GM19397 (cell line): ENCODE results near the gene SEMA6A.
A peak's percentile ranks its signal among the peaks of the same experiment; 100 is the strongest.

Experiments
- ATAC-seq: cut with Tn5 transposase; IDR thresholded peaks from one replicate; pipeline ENCODE4 v1.9.1; 2021; ENCODE audit warnings: mild to moderate bottlenecking, moderate library complexity; ENCODE audit not compliant: unreplicated experiment

Gene SEMA6A

GRCh38 chr5:116466727-116467464, 107.7 kb downstream of the SEMA6A start:
- ATAC-seq: no peak

GRCh38 chr5:116465411-116465810, 109.2 kb downstream of the SEMA6A start:
- ATAC-seq: no peak

- ATAC-seq: no peak
Measured at GRCh38 chr5:116464144-116464708, 110.4 kb downstream of the SEMA6A start.

- no peak for ATAC-seq
Measured at GRCh38 chr5:116462500-116462899, 112.1 kb downstream of the SEMA6A start.

DNA sequence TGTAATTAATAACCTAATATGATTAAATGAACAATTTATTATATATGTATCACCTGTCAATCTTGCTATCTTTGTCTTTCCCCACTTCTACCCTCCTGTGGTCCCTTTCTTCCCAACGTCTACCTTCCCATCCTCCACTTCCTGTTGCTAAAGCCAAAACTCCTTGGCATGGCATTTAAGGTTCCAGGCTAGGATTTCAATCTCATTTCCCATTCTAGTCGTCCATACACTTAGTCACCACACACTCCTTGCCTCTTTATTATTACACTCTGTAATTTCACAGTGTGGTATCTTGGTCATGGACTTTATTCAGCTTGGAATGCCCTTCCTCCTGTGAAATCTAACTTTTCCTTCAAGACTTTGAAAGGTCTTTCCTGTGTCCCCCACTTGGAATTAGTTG, 115.3 kb downstream of the SEMA6A start:
- no peak for ATAC-seq

- no peak for ATAC-seq
Measured at GRCh38 chr5:116457062-116457461, 117.6 kb downstream of the SEMA6A start.

DNA sequence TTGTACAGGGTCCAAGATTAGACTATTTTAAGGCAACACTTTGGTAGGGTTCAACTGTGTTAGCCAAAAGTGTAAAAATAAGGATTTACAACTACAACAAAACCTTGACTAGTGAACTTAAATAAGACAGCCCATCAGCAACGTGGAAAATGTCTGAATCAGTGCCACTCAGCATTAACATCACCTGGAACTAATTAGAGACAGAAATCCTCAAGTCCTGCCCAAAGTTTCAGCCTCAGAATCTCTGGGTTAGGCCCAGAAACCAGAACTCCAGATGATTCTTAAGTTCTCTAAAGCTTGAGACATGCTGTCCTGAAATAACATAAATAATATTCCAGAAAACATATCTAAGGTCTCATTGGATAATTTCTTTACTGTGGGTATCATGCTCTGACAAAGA, 118.6 kb downstream of the SEMA6A start:
- ATAC-seq: no peak

DNA sequence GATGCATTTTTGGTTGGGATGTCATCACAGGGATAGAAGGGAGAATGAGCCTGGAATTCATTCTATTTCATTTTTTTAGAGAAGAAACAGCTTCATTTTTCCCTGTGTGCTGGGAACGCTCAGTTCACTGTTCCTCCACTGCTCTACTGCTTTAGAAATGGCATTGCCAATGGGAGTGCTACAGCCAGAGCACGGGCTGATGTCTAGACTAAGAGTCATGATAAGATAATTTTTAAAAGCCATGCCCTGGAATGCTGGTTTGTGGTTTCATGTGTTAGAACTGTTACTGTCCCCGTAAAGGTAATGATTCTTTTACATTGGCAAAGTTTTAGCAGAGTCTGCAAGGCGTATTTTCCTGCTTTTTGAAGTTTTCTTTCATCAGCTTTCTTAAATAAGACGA, 119.6 kb downstream of the SEMA6A start:
- ATAC-seq: no peak

GRCh38 chr5:116454417-116454927, 120.2 kb downstream of the SEMA6A start:
- peak; percentile 99 for ATAC-seq

DNA sequence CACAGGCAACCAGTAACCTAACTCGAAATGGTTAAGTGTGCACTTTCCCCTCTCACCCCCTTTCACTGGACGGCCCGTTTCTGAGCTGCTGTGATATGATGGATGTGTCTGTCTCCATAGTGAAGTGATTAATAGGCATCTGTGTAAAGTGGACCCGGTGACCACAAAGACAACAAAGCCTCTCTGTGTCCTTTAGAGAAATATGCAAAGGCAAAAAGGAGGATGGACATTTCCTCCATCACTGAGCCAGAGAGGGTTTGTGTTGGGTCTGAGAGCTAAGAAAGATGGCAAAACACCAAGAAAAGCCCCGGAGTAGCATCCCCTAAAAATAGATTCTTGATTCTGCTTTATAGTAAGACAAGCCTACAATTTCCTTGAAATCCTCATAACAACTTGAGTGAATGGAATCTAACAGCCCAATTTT, 120.6 kb downstream of the SEMA6A start:
- peak; percentile 7 for ATAC-seq

- no peak for ATAC-seq
Measured at GRCh38 chr5:116452774-116453368, 121.8 kb downstream of the SEMA6A start.

DNA sequence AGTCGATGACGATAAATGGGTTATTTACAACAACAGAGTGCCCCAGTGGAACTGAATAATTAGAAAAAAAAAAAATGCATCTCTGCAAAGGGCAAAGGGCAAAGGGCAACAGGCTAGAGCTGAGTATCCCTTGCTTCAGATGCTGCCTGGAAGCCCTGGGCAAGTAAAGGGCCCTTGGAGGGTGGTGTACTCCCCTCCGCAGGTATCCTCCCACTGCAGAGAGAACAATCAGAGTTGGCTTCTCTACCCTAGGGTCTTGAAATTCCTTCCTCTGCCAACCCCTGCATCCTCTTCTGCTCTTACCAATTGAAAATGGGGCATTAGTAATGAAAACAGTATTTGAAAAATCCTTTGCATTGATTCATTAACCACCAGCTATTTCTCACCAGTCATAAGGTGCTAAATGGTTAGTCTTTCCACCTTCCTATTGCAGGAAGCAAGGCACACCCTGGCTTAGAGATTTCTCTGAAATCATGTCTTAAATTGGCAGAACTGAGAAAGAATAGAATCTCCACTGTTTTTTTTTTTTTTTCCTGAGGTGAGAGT, 122.6 kb downstream of the SEMA6A start:
- no peak for ATAC-seq

DNA sequence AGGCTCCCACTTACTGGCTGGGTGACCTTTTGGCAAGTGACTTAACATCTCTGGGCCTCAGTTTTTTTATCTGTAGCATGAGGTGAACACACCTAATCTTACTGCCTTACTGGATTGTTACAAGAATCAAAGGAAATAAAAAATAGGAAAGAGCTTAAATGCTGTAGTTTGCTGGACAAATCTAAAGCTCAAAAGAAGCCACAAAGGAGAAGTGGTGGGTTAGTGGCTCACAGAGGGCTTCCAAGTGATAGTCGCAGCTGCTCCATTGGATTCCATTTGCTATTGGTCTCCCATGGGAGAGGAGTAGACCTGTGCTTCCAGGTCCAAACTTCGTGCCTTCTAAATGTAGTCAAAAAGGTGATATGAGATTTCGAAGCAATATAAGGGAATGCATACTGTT, 123.6 kb downstream of the SEMA6A start:
- ATAC-seq: no peak

- no peak for ATAC-seq
Measured at GRCh38 chr5:116449458-116449857, 125.2 kb downstream of the SEMA6A start.

DNA sequence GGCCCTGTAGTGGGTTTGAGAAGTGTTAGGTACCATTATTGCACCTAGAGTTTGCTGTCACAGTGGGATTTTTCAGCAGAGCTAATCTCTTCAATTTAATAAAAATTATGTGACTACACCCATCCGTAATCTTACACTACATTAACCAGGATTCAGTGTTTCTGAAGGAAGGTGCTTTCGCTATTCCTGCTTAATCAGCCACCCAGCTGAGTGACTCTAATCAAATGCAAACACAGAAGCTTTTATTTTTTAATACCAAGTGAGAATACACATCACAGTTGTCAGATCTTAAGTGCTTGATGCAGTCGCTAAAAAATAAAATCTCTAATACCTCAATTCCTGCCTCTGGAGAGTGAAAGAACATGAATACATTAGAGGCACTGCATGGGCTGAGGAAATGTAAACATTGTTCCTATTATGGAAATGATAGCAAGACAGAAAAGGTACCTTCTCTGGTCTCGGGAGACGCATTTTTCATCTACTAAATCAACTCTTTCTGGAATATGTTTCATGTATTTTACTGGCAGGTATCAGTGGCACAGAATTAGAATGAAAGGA, 125.7 kb downstream of the SEMA6A start:
- ATAC-seq: no peak

- ATAC-seq: no peak
Measured at GRCh38 chr5:116448450-116448849, 126.2 kb downstream of the SEMA6A start.

DNA sequence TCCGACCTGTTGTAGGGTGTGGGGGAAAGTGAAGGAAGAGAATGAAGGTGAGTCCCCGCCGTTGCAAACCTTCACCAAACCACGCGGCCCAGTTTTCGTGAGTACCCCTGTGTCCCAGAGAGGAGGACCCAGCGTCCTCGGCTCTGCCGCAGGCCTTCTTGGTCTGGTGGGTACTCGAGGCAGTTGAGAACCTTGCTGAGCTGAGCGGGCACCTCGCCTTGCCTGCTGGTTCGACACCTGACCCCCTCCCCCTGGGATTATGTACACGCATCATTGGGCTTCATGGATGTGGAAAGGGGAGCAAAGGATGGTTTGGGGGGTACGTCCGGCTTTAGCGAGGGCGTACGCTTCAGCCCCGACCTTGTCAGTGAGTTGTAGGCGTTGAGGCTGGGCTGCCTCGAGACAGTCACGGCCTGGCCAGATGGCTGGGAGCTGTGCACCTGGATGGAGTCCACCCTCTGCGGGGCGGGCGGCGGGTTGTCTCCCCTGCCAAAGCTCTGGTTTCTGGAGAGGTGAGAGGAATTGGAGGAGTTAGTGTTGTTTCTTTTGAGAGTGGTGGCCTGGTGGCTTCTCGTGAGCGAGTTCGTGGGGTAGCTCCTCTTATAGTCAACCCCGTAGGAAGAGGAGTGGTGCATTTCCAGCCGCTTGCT, 128.1 kb downstream of the SEMA6A start:
- no peak for ATAC-seq

DNA sequence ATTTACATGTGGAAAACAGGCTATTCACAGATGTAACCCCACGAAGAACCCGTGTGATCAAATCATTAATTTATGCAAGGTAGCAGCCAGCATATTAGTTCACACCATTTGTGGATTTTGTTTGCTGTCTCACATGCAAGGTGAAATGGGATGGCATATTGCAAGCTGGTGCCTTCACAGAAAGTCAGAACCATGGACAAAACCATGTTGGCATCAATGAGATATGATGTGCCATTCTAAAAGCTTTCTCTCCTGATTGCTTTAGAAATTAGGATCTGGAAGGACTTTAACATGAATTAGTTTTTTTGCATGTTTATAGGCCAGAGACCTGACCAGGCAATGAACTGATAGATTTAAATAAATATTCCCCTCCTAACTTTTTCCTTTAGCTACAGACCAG, 129.3 kb downstream of the SEMA6A start:
- ATAC-seq: no peak

DNA sequence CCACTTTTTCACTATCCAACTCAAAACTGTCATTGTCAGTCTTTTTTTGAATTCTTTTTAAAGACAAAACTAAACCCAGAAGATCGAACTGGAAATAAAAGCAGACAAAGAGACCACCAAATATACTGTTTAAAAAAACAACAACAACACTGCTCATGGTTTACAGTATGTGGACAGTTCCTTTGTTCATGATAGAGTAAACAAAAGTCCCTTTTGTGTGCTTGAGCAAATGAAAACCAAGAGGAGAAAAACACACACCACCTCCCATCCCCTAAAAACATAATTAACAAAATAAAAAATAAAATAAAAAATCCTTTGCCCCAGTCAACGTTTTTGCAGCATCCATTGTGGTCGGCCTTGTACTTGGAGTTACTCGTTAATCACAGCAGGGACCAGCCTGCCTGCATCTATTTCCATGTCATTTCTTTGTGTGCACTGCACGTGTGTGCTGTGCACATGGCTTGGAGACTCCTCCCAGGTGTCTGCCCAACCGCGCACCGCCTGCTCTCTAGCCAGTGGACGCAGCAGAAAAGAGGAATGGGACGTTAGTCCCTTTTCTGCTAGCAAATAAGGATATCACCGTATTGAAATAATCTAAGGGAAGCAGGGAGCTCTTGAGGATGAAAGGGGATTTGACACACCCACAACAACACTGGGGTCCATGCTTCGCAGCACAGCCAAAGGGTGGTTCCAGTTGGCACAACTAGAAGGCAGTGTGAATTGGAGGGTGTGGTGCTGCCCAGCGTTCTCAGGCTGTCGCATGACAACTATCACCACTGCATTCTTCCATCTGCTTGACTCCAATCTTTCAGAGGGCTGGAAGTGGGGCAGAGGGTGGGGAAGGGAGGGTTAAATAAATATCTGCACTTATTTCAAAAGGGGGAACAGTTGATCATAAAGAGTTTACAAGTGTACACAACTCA, 130.0 kb downstream of the SEMA6A start:
- no peak for ATAC-seq

DNA sequence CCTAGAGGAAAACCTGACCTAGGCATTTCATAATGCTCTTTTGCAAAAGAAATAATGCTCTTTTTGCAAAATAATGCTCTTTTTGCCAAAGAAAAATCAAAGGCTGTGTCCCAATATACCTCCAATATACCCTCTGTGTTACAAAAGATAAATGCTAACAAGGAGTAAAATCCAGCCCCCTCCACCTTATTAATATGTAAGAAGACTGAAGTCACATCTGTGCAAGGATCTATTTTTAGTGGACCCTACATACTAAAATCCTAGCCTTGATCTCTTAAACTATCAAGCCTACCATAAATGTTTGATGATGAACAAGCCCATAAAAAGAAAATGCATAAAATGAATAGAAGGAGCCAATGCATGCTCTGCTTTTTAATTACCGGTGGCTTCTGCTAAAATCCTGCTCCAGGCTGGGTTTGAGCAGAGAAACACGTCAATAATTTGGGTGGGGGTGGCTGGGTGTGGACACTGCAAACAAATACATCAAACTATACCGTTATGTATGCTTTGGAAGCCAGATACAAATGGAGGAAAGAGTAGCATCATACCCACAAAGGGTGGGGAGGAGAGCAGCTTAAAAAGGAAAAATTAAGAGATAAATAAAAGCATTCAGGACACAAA, 131.6 kb downstream of the SEMA6A start:
- no peak for ATAC-seq
